ENCODE data around the gene SYT11. TPM values are rescaled to one million over a fixed set of nuclear protein-coding genes. Genes with fewer than 3 reads are reported as not detected.
"Not testable (repeated sequence)": the region's sequence is repeated elsewhere in the genome, so short reads cannot be mapped to it uniquely, and the experiment has no call there.

Gene SYT11, protein sequence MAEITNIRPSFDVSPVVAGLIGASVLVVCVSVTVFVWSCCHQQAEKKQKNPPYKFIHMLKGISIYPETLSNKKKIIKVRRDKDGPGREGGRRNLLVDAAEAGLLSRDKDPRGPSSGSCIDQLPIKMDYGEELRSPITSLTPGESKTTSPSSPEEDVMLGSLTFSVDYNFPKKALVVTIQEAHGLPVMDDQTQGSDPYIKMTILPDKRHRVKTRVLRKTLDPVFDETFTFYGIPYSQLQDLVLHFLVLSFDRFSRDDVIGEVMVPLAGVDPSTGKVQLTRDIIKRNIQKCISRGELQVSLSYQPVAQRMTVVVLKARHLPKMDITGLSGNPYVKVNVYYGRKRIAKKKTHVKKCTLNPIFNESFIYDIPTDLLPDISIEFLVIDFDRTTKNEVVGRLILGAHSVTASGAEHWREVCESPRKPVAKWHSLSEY
- total RNA-seq, result 11.3 TPM

- peak; percentile 97 for DNase-seq (ENCODE audit: low spot score)
Observed at GRCh38 chr1:155859234-155859829, at the start of gene SYT11. TSS of gene SYT11 (plus strand) at chr1:155859567. CDS start at chr1:155859762, 195 bp downstream.

DNA sequence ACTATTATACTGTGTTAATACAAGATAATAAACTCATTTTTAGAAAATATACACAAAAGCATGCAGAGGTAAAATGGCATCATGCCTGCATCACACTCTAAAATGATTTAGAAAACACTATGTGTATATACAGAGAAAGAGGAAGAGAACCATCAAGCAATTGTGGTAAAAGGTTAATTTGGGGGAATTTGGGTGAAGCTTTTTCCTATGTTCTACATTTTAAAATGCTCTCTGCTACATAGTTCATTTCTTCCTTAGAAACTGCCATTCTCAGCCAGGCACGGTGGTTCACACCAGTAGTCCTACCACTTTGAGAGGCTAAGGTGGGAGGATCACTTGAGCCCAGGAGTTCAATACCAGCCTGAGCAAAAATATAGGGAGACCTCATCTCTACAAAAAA lies 46.5 kb upstream of the SYT11 start:
- no peak for DNase-seq (ENCODE audit: low spot score)

GRCh38 chr1:155813672-155814071 lies 45.7 kb upstream of the SYT11 start:
- DNase-seq (ENCODE audit: low spot score), result no peak

DNA sequence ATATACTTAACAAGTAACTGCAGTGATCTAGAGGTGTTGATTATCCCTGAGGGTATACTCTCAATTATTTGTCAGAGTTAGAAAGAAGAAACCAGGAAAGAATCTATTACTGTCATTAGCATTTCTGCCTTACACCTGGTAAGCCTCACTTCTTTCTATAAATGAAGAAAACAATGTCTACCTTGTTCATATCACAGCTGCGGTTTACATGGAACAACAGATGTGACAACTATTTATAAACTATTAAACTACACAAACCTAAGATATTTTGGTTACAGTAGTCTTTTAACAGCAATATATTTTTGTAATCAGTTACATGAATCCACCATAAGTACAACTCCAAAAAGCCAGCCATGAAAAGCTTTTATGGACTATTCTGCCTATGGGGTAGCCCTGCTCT lies 43.0 kb upstream of the SYT11 start:
- no peak for DNase-seq (ENCODE audit: low spot score)

DNA sequence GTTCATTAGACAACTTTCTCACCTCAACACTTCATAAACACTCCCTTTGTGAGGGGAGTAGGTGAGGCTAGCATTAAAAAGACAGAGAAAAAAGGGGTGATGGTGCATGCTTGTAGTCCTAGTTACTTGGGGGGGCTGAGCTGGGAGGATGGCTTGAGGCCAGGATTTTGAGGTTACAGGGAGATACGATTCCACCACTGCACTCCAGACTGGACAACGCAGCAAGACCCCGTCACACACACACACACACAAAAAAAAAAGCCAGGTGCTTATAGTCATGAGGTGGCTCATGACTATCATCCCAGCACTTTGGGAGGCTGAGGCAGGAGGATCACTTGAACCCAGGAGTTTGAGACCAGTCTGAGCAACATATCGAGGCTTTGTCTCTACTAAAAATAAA lies 31.9 kb upstream of the SYT11 start:
- no peak for DNase-seq (ENCODE audit: low spot score)

GRCh38 chr1:155831279-155831976 lies 27.9 kb upstream of the SYT11 start:
- no peak for DNase-seq (ENCODE audit: low spot score)

DNA sequence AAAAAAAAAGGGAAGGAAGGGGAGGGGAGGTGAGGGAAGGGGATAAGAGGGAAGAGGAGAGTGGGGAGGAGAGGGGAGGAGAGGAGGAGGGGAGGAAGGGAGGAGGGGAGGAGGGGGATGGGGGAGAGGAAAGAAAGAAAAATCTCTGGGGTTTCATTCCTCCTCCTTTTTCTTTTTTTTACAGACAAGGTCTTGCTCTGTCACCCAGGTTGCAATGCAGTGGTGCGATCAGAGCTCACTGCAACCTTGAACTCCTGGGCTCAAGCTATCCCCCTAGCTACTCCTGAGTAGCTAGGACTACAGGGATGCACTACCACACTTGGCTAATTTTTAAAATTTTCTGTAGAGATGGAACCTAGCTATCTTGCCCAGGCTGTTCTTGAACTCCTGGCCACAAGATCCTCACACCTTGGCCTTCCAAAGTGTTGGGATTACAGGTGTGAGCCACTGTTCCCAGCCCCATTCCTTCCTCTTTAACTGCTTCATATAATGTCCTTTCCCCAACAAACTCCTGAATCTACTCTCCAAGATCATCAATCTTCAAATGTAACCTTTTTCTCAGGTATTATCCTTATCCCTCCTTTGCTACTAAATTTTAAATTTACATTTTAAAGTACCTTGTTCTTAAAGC lies 25.6 kb upstream of the SYT11 start:
- DNase-seq (ENCODE audit: low spot score), result no peak

GRCh38 chr1:155834296-155834926 lies 25.0 kb upstream of the SYT11 start:
- DNase-seq (ENCODE audit: low spot score), result no peak

DNA sequence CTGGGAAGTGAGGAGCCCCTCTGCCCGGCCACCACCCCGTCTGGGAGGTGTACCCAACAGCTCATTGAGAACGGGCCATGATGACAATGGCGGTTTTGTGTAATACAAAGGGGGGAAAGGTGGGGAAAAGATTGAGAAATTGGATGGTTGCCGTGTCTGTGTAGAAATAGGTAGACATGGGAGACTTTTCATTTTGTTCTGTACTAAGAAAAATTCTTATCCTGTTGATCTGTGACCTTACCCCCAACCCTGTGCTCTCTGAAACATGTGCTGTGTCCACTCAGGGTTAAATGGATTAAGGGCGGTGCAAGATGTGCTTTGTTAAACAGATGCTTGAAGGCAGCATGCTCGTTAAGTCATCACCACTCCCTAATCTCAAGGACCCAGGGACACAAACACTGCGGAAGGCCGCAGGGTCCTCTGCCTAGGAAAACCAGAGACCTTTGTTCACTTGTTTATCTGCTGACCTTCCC lies 24.4 kb upstream of the SYT11 start:
- DNase-seq (ENCODE audit: low spot score), result not testable (repeated sequence)

DNA sequence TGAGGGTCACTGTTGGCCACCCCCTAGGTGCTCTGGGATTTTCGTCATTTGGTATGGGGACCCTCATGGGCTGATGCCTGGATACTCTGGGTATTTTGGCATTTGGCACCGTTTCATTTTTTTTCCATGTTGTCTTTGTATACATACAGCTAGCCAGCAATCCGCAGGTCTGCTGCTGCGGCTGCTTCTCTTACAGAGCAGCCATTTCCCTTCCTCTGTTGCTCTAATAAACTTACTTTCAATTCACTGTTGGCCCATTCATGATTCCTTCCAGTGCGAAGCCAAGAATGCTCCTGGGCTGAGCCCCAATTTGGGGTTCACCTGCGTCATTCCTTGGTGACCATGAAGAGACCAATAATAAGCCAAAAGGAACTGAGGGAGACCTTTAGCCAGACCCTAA lies 23.8 kb upstream of the SYT11 start:
- no peak for DNase-seq (ENCODE audit: low spot score)

GRCh38 chr1:155840386-155840785 lies 19.0 kb upstream of the SYT11 start:
- DNase-seq (ENCODE audit: low spot score), result no peak

- DNase-seq (ENCODE audit: low spot score), result no peak
Observed at GRCh38 chr1:155844860-155845421, 14.4 kb upstream of the SYT11 start.

DNA sequence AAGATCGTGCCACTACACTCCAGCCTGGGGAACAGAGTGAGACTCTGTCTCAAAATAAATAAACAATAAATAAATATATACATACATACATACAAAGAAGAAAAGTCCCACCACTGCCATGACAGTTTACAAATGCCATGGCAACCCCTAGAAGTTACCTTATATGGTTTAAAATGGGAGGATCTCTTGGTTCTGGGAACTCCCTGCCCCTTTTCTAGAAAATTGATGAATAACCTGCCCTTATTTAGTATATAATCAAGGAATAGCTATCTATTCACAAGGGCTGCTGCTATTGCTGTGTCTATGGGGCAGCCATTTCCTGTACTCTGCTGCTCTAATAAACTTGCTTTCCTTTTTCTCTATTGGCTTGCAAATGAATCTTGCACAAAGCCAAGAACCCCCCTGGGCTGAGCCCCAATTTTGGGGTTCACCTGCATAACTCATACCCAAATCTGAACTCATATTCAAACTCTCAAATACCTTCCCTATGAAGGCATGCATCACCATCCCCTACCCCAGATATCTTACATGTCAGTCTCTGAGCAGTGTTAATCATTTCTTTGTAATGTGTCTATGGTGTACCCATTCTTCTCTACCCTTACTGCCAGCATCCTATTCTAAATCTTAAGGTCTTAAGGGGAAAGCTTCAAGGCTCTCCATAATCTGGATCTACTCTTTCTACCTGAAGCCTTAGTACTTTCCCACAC lies 11.4 kb upstream of the SYT11 start:
- no peak for DNase-seq (ENCODE audit: low spot score)

DNA sequence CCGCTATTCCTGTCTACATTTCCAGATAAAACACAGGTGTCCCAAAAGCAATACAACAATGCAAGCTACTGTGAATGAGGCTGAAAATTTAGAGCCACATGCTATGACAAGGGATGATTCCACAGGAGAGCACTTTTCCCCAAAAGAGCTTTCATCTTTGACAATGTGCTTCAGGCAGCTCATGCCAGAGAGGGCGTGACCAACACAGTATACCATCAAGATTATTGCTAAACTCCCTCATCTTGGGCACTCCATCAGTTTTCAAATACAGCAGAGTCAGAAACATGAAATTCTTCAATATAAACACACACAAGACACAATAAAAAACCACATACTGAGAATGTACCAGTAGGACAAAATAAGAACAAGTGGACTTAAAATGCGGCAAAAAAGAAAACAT lies 9.0 kb upstream of the SYT11 start:
- DNase-seq (ENCODE audit: low spot score), result no peak

GRCh38 chr1:155856257-155856974 lies 3.0 kb upstream of the SYT11 start:
- DNase-seq (ENCODE audit: low spot score), result no peak

GRCh38 chr1:155856975-155857930 lies 2.1 kb upstream of the SYT11 start, which contains the start of gene GON4L:
TSS of gene GON4L (minus strand) at chr1:155857214. CDS start at chr1:155853780, 3,434 bp downstream.
- DNase-seq (ENCODE audit: low spot score), result peak; percentile 92

DNA sequence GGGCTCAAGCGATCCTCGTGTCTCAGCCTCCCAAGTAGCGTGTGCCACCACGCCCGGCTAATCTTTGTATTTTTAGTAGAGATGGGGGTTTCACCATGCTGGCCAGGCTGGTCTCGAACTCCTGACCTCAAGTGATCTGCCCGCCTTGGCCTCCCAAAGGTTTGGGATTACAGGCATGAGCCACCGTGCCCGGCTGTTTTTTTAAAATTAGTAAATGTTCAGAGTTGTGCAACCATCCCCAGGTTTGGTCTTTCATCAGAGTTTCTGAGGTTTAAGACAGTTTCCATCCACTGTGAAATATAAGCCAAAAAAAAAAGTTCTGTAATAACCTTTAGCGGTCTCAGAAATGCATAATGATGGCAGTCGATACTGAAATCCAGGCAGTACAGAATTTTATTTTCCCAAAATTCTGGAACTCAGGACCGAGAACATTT lies 550 bp upstream of the SYT11 start:
- no peak for DNase-seq (ENCODE audit: low spot score)

Measured in ureter (tissue), 1 donor.